ENCODE measurements around the gene PLCL2.

The PLCL2 gene

DNA sequence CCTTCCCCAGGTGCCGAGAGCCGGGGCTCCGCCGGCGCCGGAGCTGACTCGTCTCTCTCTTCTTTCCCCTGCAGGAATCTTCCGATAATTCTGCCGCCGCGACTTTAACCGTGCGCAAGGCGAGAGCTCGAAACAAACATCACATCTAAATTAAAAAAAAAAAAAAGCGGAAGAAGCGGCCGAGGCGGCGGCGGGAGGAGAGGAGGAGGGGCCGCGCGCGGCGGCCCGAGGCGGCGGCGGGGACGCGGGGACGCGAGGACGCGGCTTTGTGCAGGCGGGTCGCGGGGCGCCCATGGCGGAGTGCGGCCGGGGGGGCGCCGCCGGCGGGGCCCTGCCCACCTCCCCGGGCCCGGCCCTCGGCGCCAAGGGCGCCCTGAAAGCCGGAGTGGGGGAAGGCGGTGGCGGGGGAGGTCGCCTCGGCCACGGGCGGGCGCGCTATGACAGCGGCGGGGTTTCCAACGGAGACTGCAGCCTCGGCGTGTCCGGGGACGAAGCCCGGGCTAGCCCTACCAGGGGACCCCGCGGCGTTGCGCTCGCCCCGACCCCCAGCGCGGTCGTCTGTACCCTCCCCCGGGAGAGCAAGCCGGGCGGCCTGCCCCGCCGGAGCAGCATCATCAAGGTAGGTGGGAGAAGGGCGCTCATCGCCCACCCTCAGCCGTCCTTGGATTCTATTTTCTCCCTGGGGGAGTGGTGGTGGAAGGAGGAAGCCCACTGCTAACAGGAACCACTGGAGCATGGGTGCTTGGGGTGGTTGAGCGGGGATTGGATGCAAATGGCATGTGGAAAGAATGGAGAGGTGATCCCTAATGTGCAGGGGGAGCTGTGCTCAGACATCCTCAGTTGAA is at the start of gene PLCL2:
Gene PLCL2 (plus strand): TSS at position 208 of the 845 bp plus-strand sequence. CDS start 85 bp downstream, at position 293.
- DNase-seq = no peak

DNA sequence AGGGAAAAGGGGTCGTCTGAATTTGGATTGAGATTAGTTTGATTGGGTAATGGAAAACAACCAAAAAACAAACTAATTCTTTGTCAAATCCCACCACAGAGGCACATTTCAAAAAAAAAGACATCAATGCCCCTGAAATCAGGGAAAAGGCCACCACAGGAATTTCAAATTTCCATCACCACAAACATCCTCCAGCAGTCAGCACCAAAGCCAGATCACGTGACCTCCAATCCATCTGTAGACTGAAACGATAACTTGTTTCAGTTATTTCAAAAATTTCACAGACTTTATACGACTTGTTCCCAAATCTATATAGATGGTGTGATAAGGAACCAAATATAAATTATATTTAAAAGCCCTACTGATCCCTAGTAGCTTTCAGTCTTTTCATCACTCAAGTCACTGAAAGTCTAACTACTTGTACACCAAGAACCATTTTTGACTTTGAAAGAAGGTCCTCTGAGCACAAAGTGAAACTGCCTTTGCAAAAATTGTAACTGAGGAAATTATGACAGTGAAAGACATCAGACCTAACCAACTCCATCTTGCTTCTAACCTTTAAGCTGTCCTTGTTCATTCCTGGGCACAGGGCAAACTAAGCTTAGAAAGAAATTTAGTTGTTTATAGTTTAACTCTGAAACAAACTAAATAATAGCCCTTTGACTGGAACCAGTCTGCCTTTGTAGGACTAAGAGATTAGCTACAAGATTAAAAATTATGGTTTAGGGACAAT is 48.1 kb upstream of the PLCL2 start:
- no peak for DNase-seq

DNA sequence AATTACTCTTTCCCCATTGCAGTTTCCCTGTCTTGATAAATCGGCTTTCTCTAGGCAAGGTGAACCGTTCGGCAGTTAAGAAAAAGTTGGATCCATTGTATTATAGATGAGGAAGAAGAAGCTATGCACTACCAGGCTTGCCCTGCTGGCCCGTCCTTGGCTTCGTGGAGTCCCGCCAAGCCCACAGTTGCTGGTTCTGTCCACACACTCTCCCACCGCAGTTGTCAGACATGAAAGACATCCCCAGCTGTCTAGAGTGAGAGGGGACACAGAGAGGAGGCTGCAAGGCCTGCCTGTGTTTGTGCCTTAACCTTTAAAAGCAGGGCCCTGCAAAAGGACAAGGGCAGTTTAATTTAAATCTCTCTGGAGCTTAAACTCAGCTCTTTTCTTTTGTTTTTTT is 47.2 kb upstream of the PLCL2 start:
- no peak for DNase-seq

DNA sequence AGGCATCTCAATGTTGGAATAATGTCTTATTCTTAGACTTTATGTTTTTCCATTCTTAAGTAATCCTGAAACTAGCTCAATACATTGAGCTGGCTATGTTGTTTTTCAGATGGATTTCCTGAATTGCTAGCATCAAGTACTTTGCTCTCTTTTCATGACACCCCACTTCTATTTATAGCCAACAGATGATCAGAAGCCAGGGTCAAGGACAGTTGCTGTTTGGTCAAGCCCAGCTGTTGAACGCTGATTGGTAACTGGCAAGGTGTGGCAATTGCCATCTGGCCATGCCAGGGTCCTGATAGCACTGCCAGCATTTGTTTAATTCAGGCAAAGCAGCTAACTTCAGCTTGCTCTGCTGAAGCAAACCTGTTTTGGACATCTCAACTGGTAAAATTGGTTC is 46.2 kb upstream of the PLCL2 start:
- DNase-seq = no peak

DNA sequence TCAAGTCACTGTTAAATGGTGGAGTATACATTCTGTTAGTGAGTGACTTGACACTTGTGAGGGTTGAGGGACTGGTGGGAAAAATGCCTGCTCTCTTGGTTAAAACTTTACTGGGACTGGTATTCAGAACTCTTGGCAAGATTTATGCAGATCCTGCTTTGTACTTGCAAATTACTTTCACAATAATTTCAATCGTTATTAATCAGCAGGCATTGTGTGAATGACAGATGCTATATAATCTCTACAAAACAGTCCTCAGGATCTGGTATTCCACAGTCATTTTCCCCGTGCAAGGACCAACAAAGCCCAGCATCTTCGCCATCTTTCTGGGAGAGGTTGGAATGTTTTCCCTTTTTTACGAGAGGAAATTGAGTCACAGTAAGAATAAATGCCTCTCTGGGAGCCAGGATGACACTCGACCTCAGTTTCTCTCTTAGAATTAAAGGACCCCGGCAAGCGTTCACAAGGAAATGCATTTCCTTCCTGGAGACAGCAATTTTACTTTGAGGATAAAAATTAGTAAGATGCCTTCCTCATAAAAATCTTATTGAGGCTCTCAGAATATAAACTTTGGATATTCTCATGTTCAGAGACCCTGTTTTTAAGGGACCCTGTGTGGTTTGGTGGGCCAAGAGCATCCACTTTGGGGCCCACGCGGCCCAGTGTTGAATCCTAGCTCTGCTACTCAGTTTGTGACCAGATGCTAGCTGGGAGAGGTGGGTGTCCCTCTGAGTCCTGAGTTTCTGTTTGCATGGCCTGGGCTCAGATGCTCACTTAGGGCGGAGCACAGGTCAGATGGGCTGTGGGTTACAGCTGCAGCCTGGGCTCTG is 45.3 kb upstream of the PLCL2 start:
- DNase-seq = no peak

DNA sequence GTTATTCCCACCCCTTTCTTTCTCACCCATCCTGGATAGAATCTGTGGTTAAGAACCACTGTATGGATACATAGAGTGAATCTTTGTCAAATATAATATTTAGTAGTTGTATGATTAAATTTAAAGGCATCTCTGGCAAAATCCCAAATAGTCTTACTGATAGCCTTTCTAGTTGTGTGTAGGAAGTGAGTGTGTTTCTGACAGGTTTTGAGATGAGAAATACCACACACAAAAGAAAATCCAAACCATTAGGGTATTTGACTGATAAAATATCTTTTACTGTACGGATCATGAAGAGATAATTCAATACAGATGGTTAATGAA is 44.7 kb upstream of the PLCL2 start:
- DNase-seq = no peak

DNA sequence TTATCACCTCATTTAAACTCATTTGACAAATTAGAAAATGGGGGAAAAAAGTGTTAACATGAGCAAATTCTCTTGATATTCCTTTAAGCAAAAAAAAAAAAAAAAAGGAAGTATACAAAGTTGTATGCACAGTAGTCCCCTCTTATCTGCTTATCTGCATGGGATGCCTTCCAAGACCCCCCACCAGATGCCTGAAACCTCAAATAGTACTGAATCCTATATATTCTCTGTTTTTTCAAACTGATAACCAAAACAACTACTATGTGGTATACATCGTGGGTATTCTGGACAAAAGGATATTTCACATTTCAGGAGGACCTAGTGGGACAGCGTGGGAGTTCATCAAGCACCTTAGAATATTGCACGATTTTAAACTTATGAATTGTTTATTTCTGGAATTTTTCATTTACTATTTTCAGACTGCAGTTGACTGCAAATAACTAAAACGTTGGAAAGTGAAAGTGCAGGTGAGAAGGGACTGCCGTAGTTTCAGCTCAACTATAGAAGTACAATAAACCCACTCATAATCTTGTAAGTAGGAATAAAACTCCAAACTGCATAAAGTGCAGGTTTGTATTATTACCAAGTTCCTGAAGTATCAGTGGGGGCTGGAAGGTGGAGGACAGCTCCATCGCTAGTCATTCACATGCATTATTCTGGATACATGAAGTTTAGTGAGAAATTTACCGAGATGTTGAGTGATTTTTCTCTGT is 43.6 kb upstream of the PLCL2 start:
- no peak for DNase-seq

DNA sequence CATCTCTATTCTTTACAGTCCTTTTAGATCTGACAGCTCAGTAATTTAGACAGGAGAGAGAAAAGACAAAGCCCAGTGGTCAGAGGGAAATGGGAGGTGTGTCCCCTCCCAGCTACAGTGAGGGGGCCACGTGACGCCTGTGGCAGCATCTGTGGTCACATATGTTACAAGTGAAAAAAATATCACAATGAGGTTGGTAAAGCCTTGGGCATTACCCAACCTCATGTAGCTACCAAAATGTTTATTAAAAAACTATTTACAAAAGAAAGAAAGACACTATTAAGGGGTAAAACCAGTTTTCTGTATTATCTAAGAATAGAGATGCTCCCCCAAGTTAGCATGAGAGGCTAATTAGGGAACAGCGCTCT is 42.9 kb upstream of the PLCL2 start:
- no peak for DNase-seq

DNA sequence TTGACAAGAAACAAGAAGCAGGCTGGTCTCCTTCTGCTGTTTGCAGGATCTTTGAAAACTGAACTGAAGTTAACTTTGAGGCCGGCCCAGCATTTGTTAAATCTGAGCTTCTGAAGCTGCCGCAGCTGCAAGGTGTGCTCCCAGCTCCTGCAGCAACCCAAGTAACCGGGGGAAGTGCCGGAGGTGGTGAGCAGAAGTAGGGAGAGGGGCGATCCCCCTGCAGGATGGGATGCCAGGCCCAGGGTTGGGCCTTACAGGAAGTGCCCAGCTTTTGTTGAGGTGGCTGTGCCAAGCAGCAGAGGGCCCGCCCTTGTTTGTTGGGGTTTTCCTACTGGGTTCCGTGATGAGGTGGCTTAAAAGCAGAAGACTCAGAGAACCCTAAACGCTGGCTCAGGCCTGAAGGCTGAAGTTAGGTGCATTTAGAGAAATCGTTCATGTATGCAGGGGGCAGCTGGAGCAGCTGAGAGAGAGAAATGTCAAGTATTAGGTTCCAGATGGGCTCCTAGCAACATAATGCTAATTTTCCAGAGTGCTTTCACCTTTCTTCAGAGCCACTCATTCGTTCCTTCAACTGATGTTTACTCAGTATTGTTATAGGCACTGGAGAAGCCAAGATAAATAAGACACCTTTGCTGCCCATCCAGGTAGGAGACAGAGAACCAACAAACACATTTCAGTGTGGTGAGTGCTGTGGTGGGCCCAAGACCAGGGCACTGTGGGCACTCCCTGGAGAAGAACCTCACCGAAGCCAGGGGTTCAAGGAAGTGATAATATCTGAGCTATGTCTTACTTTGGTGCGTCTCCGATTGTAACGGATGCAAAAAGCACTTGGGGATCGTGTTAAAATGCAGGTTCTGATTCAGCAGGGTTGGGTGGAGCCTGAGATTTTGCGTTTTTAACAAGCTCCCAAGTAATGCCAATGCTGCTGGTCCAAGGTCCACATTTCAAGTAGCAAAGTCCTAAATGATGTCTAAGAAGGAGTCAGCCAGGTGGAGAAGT is 42.2 kb upstream of the PLCL2 start:
- DNase-seq = no peak

DNA sequence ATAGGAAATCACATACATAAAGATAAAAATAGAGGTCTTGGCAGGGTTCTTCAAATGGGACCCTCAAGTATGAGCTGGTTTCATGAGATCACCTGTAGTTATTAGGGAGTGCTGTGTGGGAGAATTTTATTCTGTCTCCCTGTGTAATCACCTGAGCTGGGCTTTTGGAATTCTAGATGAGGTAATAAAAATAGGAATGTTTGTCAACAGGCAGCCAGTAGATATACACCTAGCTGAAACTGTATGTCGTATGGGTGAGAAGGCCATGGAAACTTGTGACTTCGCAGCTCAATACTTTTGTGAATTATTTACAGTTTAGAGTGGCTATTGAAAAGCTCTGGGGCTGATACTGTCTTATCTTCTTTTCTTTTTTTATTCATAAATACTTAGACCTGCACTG is 40.5 kb upstream of the PLCL2 start:
- no peak for DNase-seq

DNA sequence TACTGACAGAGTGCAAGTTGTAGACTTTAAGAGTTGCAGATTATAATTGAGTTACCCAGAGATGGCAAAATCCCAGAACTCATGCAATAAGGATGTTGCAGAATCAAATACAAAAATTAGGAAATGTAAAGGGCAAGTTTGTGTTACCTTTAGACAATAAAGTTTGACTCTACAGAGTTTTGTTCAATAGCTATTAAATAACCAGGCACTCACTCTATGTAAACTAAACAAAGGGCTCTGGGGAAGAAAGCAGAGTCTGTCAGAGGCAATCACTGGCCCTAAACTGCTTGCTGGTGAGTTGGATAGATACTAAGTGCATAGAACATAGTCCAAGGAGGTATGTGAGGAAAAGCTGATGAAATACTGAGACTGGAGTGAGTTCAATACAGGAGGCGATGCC is 40.0 kb upstream of the PLCL2 start:
- DNase-seq = no peak

DNA sequence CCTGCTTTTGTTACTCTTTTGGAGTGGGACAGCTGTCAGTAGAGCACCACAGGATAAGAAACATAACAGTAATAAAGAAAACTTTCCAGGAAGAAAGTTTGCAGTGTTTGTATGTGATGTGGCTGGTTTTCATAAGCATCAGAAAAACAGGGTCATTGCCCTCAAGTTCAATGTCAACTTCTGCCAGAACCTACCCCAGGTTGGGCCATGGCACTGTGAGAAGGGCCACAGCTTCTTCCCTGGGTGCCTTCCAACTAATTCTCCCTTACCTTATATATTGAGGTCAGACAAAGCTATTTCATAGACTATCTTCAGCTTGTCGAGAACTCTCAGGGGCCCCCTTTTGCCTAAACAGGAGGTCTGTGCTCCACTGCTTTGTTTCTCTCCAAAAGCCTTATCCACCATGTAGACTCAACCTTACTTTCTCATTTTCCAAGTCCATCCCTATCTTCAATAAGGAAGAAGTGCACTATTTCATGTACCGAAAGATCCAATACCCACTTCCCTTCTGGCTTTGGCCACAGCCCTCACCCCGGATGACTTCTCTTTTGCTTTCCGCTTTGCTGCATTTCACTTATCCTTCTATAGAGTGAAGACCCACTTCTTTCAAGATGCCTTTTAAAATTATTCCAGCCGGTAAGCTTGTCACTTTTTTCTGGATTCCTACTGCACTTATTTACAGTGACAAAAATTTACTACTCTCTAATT is 38.2 kb upstream of the PLCL2 start:
- no peak for DNase-seq

DNA sequence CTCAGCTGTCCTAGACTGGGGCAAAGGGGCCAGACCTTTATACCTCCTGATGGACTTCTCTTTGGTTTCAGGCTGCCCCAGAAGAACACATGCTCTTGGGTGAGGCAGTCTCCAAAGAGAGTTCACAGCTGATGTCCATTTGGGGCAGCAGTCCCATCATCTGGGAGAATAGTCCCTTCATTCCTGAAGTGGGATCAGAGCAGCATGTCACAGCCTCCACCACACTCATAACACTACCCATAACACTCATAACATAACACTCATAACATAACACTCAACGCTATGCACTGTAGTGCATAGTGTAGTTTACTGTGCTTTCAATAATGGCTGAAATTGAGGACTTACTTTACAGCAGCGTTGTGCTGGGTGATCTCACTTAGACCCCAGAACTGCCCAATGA is 36.7 kb upstream of the PLCL2 start:
- no peak for DNase-seq

DNA sequence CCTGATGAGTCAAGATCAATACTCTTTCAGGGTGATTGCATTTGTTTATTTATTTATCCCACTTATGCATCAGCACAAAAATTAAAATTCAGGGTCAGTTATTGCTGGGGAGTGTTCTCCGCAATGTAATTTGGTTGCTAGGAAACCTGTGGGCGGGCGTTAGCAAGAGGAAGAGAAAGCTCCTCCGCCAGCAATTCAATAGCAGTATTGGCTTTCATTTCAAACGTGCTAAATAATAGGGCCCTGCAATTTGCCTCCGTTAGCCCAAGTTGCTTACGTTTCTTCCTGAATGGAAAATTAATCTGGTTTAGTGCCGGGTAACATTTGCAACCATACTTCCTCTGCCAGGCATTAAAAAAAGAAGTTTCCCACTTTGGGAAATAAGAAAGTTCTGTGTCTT is 35.5 kb upstream of the PLCL2 start:
- no peak for DNase-seq

DNA sequence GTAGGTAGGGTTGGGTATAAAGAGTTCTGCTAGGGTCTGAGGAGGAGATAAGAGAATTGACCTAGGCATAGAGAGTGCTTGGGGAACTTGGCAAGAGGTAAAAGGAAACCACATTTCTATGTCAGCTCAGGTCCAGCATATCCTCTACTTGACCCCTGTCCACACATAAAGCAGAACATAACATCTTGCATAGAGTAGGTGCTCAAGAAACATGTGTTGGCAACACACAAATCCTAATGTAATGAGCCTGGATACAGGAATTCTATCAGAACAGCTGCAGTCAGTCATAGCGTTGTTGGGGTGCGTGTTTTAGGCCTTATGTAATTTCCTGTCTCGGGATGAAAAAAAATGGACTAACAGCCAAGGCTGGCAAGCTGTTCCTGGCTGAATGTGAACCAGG is 35.0 kb upstream of the PLCL2 start:
- DNase-seq = no peak

DNA sequence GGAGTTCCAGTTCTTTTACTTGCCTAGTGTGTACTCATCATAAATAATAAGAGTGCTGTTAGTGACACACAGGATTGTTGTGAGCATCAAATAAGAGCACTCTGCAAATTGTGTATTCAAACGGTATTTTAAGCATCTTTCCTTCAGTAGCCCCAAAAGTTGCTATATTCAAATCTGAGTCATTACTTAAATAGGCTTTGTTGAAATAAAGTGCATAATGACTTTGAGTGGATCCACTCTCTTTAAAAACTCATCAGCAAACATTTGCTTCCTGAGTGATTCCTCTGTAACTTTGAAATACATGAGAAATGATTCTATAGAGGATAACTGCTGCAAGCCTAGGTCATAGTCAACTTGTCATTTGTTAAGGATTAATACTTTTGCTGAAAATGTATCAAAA is 29.3 kb upstream of the PLCL2 start:
- DNase-seq = no peak

DNA sequence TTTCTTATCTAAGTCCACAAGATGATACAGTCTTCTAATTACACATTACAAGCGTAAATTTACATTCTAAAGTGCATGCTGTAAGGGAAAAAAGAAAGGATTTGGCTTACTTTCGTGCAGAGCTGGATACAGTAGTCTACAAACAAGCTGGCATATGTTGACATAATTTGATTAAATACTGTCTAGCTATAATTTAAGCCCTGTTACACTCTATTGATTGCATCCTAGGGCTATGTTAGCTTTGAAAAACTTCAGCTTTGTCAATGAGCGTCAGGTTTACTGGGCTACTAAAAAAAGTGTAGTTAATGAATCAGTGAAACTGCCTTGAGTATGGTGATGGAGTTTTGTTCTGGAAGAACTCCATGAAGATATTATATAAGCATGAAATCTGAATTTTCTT is 24.5 kb upstream of the PLCL2 start:
- no peak for DNase-seq

DNA sequence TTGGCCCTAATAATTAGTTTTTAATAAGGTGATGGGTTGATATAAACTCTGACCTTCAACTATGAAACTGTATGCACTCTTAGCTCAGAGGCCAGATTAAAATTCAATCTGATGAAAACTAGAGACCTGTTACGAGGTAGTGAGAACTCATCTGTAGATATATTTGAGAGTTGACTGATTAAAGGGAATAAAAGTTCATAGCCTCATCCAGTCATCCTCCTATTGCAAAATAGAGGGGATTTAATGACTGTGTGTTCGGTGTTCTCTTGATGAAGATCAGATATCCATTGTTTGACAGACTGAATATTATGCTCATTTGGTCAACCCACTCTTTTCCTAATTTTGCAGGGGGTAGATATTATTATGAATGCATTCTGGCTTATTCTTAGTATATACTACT is 23.3 kb upstream of the PLCL2 start:
- DNase-seq = no peak

DNA sequence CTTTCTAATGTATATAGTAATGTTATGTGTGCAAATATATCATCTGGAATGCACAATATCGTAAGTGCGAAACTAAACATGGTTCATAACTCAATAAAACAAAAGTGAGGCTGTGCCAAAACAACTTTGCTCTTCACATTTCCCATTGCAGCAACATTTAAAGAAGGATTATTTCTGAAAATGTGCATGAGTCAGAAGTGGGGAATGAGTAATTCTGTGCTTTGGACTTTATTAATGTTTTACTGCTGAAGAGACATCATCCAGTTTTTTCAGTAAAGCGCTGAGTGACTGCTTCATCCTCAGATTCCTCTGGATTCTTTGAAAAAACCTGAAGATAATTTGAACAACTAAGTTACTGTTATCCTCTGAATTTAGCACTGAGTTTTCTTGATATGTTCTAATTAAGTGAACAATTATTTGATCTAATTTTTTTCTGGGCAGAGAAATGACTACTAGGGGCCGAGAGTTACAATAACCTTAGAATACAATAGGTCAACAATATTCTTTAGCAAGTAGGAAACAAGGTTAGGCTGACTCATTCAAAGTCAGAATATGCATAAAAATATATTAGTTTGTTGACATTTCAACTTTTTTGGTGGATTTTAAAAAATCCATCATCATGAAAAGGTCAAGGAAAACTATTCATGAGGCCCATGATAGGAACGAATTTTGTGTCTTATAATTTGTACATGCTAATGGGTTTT is 20.0 kb upstream of the PLCL2 start:
- no peak for DNase-seq

DNA sequence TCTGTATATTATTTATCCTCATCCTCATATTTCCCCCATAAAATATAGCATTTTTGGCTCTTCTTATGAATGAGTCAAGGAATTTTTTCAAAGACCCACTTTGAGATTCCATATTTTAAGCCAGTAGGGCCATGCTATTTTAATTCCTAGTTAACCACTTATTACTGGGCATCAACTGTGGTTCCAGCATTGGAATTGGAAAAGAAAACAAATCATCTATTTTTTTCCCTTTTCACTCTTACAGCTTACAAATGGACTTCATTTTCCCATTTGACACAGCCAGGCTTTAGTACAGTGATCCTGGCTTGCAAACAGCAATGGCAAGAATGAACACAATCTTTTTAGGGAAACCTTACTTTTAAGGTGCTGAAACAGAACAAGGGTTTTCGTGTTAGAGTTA is 19.4 kb upstream of the PLCL2 start:
- no peak for DNase-seq

DNA sequence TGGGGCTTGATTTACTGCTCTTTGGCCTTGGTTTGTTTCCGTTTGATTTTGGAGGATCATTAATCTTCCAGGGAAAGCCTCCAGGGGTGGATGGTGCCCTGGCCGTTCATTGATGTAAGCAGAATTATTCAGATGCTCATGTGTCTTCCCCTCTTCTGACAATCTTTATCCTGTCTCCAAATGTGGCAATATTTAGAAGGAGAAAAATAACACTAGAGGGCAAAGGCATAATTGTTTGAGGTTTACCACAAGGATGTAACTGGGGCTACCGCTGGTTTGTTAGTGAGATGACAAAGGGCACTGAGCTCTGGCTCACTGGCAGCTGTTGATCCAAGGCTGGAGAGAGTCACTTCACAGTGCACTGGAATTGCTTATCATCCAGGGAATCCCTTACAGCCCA is 18.2 kb upstream of the PLCL2 start:
- no peak for DNase-seq

Measured in amniotic stem cell (primary cell).